Activated CD4-positive, alpha-beta T cell treated with anti-CD3 and anti-CD28 coated beads, Interleukin-2, Interleukin-4, amounts not matched to agents 100 ng/mL and 50 ng/mL, durations not matched to agents 16 hours and 8 hours (primary cell): ENCODE results near the gene ATP6V0A4.
"Not testable (repeated sequence)": the region's sequence is repeated elsewhere in the genome, so short reads cannot be mapped to it uniquely, and the experiment has no call there.

Experiments
- DNase-seq: peaks from one replicate; pipeline ENCODE4 v3.0.0-alpha.2; 2020; ENCODE audit warnings: low spot score

ATP6V0A4 gene

DNA sequence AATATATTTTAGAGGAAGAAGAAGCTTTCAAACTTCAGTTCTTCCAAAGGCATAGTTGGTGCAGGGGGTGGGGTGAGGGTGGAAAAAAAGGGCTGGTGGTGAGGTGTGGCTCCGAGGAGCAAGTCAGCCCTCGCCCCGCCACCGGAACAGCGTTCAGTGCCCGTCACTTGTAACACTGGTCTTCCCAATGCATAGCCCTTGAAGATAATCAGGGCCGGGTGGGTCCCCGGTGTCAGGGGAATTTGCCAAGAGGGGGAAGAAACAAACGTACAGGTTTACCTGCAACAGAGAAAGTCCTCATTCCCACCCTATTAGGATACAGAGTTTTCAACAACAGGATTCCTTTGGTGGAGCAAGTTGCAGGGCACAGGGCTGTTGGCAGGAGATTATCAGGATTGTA, 98.3 kb downstream of the ATP6V0A4 start:
- no peak for DNase-seq

DNA sequence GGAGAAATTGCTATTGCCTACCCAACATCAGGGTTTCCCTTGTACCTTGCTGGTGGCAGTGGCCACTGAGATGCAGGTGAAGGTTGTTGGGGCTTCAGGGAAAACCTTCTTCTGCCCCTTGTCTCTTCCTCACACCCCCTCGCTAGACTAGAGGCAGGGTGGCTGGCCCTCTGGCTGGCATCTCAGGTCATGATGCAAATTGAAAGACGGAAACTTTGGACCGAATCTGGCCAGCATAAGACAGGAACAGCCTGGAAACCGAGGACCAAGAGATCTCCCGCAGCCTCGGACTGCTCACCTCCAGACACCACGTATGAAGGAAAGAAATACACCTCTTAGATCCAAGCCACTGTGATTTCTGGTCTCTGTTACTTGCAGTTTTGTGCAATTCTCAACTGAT, 99.7 kb downstream of the ATP6V0A4 start:
- no peak for DNase-seq

DNA sequence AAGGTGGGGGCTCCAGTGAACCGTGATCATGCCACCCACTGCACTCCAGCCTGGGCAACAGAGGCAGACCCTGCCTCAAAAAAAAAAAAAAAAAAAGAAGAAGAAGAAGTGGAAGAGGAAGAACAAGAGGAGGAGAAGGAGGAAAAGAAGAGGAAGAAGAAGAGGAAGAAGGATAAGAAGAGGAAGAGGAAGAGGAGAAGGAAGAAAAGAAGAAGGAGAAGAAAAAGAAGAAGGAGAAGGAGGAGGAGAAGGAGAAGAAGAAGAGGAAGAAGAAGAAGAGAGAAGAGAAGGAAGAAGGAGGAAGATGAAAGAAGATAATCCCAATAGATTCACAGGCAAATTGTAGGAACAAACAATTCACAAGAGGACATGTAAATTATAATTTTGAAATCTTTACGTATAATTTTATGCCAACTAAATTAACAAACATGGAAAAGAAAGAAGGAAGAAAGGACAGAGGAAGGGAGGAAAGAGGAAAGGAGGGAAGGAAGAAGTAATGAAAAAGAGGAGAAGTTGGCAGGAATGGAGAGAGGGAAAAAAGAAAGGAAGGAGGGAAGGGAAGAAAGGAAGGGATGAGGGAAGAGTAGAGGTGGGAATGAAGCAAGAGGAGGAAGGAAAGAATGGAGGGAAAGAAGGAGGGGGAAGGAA, 100.3 kb downstream of the ATP6V0A4 start:
- no peak for DNase-seq

DNA sequence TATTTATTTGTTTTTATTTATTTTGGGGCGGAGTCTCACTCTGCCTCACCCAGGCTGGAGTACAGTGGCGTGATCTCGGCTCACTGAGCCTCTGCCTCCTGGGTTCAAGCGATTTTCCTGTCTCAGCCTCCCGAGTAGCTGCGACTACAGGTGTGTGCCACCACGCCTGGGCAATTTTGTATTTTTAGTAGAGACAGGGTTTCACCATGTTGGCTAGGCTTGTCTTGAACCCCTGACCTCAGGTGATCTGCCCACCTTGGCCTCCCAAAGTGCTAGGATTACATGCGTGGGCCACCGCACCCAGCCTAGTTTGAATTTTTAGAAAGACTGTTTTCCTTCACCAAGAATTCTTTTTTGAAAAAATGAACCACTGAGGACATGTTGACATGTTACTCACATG, 102.2 kb downstream of the ATP6V0A4 start:
- not testable (repeated sequence) for DNase-seq

DNA sequence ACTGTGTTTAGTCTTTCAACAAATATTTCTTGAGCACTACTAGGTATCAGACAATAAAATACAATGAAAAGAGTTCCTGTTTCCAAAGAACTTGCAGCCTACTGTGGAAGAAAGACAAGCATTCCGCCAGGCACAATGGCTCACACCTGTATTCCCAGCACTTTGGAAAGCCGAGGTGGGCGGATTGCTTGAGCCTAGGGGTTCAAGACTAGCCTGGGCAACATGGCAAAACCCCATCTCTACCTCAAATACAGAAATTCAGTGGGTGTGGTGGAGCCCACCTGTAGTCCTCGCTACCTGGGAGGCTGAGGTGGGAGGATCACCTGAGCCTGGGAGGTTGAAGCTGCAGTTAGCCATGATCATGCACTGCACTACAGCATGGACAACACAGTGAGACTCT, 102.9 kb downstream of the ATP6V0A4 start:
- DNase-seq: no peak

DNA sequence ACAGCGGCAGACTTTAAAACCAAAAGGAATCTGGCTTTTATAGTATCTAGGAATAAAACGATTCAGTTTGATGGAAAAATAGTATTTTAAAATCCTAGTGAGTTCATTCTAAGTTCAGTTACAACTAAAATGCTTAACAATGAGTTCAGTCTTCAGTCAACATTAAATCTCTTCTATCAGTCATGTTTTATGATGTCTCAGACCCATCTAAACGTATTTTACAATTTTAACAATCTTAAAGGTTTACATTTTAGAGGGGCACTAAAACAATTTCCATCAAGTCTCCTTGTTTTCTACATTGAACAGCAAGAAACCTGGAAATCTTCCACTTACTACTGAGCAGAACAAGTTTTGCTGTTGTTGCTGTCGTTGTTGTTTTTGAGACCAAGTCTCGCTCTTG, 106.8 kb downstream of the ATP6V0A4 start:
- no peak for DNase-seq

DNA sequence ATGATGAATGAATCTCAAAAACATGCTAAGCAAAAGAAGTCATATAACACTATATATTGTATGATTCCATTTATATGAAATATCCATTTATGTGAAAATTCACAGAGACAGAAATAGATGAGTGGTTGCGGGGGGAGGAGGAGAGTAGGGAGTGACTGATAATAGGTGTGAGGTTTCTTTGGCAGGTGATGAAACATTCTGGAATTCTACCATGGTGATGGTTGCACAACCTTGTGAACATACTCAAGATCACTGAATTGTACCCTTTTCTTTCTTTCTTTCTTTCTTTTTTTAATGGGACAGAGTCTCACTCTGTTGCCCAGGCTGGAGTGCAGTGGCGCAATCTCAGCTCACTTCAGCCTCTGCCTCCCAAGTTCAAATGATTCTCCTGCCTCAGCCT, 107.5 kb downstream of the ATP6V0A4 start:
- no peak for DNase-seq

DNA sequence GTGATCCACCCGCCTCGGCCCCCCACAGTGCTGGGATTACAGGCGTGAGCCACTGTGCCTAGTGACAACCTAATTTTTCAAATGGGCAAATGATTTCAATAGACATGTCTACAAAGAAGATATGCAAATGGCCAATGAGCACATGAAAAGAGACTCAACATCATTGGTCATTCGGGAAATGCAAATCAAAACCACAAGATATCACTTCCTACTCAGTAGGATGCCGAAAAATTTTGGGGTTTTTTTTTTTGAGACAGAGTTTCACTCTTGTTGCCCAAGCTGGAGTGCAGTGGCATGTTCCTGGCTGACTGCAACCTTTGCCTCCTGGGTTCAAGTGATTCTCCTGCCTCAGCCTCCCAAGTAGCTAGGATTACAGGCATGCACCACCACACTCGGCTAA, 110.0 kb downstream of the ATP6V0A4 start:
- DNase-seq: not testable (repeated sequence)

DNA sequence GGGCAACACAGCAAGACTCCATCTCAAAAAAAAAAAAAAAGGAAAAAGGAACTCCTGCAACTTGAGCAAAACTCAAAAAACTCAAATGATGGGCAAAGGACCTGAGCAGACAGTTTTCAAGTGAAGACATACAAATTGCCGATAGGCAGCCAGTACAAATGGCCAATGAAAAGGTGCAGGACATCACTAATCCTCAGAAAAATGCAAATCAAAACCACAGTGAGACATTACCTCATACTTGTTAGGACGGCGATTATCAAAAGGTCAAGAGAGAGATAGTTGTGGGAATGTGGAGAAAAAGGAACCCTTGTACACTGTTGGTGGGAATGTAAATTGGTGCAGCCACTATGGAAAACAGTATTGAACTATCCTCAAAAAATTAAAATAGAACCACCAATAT, 113.7 kb downstream of the ATP6V0A4 start:
- no peak for DNase-seq

DNA sequence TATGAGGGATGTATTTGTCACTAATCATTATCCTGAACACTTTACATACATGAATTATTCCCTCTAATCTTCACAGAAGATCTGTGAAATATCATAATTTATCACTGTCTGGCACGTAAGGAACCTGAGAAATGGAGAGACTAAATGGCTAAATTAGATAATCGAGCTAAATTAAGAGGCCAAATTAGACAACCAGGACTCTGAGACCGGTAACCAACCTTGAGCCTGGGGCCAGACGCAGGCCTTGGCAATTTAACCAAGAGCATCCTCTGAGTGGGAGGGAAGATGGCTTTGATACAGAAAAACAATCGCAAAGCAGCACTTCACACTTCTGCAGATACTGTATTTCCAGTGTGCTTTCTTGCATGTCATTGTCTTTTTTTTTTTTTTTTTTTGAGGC, 118.2 kb downstream of the ATP6V0A4 start:
- no peak for DNase-seq

DNA sequence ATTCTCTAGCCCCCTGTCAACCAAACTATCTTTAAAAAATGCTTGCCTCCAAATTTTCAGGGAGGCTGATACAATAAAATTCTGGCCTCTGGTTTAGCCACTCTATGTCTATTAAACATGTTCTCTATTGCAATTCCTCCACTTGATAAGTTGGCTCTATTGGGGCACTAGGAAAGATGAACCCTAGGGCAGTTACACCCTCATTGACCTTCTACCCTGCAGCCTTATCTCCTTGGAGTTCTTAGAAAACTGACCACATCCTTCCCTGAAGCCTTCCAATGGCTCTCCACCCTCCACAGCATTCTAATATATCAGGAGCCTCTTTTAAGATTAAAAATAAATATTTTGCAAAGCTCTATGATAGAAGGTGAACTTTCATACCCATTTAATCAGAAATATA, 127.4 kb downstream of the ATP6V0A4 start:
- no peak for DNase-seq

DNA sequence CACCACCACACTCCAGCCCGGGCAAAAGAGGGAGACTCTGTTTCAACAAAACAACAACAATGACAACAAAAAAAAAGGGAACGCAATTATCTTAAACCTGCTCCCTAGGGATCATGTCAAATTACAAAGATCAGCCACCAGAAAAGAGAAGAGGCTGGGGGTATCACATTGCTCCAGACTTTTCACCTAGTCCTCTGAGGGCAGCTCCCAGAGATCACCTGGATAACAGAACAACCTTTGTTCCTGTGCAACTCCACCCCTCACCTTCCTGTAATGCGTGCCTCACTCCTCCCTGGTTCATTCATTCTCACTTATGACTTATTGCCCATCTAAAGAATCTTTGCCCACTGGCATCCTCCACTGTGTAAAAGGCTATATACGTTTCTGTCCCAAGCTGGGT, 128.6 kb downstream of the ATP6V0A4 start:
- DNase-seq: no peak

DNA sequence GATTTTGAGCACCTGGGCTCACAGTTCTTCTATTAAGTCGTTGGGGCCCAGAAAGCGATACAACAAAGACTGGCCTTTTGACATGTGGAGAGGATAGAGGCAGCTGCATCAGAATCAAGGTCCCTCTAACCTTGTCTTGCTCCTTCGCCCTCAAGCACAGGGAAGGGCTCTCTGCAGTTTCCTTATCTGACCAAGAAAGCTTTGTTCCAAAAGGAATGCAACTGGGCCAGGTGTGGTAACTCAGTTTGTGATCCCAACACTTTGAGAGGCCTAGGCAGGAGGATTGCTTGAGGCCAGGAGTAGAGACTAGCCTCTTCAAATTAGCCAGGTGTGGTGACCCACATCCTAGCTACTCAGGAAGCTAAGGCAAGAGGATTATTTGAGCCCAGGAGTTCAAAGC, 129.1 kb downstream of the ATP6V0A4 start:
- no peak for DNase-seq

DNA sequence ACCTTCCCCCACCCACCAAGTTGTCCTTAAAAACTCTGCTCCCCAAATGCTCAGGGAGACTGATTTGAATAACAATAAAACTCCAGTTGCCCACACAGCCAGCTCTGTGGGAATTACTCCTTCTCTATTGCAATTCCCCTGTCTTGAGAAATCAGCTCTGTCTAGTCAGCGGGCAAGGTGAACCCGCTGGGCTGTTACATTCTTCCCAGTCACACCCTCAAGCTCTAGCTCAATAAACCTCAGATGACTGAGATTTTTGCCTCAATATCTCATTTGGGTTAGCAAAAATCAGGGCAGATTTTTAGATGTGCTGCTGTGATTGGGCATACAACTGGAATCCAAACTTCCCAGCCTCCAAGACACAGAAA, 129.8 kb downstream of the ATP6V0A4 start:
- DNase-seq: no peak

DNA sequence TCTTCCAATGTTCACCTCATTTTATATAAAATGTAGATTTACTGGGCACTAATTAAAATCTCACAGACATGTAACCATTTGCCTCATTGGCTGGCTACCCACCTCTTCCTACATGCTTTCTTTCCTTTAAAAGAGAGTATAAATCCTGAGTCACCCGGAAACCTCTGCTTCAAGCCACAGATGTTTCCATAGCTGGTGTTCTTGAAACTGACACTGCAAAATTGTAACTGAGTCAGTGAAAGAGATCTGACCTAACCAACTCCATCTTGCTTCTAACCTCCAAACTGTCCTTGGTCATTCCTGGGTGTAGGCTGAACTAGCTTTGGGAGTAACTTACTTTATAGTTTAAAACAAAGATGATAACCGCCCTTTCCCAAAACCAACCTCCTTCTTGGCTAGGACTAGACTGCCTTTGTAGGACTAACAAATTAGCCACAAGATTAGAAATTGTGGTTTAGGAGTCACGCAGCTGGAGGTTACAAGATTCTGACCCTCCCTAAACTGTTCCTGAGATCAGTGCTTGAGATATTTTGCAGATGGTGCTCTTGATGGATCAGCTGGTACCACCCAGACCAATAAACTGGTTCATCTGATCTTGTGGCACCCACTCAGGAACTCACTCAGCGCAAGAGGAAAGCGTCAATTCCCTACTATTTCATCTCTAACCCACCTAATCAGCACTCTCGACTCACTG, 130.3 kb downstream of the ATP6V0A4 start:
- peak; percentile 33 for DNase-seq

DNA sequence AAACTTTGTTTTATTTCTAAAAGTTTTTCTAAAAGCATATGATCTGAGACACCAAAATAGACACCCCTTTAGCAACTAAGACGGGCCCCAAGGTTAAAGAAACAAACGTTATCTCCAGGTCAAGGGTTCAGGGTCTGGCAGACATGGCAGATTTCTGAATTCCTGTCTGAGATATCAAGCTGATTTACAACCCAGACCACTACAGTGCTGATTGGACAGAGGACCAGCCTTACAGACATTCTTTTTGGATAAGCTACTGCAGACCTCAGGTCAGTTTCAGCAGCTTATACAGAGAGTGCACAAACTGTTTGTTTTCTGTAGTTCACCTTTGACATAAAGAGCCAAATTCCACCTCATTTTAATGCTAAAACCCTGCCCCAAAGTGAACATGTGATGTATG, 131.6 kb downstream of the ATP6V0A4 start:
- DNase-seq: no peak

DNA sequence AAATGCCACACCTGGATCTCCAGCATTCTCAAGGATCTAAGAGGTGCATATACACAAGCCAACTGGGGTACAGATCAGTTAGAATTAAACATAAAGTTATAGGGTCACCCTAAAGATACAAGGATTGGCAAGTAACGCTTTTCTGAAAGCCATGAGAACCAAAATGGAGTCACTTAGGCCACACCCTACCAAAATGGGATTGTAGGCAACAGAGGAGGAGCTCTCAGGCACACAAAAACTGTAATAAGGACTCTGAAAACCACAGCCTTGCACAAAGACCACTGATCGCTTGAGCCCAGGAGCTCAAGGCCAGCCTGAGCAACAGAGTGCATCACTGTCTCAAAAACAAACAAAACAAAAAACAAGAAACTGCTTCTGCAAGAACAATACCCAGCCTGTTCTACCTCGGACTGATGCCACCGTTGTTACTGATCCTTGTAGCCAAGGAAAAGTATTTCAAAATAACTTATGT, 132.3 kb downstream of the ATP6V0A4 start:
- DNase-seq: no peak

DNA sequence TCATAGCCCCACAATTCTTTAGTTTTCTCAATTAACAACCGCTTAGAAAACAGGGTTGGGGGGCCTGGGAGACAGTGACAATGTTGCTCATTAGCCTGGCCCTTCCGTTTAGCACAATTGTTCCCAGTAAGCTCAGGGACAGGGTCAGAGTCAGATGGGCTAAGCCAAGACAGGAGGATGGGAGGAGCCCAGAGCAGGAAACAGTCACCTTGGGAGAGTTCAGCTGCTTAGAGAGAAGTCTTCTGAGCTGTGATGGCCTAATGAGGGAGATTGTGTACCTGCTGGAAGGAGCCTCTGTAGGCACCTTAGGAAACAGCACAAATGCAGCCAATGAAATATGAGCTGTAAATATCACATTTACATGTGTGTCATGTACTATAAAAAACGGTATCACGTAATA, 132.7 kb downstream of the ATP6V0A4 start:
- DNase-seq: no peak

DNA sequence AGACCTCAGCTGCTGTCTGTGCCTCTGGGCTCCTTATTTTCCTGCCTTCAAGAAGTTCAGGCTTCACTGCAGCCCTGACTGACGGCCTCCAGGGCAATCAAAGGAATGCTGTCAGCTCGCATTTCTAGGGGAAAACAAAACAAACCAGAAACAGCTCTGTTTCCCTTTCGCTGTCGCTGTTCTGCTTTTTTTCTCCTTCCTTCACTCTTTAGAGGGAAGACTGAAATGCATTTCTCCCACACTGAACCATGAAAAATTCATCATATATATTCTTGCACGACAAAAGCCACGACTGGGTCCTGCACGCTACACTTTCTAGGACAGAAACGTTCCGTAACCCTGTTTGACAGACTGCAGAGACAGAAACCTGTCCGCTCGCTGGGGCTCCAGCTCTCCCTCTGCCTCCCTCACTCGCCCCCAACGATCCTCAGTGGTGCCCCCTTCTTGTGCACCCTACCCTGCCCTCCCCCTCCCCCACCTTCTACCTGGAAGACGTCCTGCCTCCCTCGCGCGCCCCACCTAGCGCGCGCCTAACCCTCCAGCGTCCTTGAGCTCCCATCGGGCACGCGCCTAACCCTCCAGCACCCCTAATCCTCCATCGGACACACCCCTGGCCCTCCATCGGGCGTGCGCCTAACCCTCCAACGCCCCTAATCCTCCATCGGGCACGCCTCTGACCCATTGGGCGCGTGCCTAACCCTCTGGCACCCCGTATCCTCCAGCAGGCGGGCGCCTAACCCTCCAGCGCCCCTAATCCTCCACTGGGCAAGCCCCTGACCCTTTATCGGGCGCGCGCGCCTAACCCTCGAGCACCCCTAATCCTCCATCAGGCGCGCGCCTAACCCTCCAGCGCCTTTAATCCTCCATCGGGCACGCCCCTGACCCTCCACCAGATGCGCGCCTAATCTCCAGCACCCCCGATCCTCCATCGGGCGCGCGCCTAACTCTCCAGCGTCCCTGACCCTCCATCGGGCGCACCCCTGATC, 134.0 kb downstream of the ATP6V0A4 start:
- no peak for DNase-seq

DNA sequence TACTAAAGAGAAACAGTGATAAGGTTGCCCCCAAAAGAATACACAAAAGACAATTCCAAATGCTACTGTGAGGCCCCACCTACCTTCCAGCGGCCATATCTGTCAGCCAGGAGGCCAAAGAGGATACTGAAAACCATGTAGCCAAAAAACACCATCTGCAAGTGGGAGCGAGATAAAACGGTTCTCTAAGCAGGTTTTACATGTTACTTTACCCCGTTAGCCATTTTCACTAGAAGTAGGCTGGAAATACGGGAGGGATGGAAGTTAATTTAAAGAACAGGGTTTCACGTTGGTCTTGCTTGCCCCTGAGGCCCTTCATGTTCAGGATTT, 135.0 kb downstream of the ATP6V0A4 start:
- no peak for DNase-seq

DNA sequence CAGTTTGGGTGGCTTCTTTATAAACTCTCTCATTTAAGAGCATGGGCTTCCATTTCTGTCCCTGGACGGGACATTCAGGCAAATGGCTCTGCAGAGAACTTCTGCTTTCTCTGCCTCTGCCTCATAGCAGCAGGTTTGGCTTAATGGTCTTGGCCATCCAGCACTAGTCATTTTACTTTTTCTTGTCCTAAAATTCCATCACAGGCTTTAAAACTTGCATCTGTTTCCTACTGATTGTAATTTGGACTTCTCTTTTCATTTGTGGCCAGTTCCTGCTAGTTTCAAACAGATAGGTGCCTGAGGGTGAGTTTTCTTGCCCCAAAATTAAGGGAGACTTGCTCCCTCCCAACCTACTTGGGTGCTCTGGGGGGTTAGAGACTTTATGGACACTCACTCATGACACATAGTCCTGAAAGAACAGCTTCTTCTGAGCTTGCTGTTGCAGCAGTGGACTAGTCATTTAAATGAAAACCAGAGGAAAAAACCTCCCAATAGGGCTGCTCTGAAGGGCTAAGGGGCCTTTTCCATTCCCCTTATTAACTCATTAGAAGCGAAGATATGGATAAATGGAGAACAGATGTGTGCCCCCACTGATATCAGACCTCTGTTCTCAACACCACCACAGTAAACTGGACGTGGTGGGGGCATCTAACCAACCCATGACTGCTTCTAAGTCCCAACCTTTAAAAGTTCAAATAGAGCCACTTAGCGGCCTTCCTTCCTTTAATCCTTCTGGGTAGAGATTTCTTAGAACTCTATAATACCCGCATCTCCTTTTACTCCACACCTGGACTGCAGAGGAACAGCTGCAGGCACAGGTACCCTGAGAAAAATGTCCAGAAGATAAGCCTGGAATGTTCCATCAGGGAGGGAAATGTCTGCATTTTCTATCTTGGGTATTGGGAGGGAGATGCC, 135.7 kb downstream of the ATP6V0A4 start:
- DNase-seq: no peak

DNA sequence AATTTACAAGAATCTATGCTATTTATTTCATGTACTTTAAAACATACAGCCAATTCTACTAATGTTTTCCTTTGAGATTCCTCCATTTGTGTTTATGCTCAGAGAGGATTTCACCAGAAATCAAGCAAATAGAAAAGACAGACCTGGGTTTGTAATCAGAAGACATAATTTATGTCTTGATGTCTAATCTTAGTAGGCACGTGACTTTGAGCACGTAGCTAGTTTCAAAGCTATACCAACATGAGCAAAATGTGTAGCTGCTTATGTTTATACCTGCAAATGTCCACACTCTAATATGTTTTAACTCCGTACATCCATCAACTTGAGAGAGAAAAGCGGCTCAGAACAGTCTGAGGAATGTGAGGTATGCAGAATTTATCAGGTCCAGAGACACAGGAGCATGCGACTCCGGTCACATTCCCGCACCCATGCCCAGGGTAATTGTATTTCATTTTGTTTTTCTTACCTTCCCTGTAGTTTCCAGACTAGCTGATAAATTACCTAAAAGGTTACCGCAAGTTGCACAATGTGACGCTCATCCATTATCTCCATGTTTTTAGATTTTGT, 136.8 kb downstream of the ATP6V0A4 start:
- DNase-seq: no peak
